GM12801 (cell line): Measurements from ENCODE around the gene CACNA2D3.

ENCODE experiments used
- CTCF ChIP-seq: IDR thresholded peaks from one replicate; pipeline ENCODE4 v1.5.1; 2011; ENCODE audit warnings: control low read depth; ENCODE audit not compliant: insufficient read length; ENCODE audit errors: extremely low read depth

Gene CACNA2D3

DNA sequence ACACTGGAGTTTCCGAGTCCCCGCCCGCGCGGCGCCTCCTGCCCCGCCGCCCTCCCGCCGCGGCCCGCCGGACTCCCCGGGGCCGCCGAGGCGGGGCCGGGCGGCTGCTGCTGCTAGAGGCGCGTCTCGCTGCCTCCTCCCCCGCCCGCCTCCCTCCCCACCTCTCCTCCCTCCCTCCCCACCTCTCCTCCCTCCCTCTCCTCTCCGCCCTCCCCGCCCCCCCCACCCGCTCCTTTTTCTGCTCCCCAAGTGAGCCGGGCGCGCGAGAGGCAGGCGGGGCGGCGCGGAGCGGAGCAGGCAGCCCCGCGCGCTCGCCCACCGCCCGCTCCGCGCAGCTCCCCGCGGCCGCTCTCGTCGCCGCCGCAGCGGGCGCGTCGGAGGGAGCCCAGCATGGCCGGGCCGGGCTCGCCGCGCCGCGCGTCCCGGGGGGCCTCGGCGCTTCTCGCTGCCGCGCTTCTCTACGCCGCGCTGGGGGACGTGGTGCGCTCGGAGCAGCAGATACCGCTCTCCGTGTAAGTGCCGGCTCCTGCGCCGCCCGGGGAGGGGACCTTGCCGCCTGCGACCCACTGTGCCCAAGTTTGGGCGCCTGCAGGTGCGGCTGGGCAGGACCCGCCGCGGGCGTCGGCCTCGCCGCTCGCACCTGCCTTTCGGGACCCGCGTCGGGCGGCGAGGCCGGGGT, at the start of gene CACNA2D3:
Gene CACNA2D3 (plus strand): TSS at position 229 of the 679 bp plus-strand sequence.
- no peak for TF ChIP-seq CTCF

DNA sequence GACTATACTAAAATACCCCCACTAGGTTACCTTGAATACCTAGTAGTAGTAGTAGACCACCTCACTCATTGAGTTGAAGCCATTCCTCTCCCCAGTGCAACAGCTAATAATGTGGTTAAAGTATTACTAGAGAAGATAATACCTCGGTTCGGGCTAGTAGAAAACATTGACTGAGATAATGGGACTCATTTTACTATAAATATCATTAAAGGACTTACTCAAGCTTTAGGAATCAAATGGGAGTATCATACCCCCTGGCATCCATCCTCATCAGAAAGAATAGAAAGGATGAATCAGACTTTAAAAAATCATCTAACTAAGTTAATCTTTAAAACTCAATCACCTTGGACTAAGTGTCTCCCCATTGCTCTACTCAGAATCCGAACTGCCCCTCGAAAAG, 49.0 kb upstream of the CACNA2D3 start:
- no peak for TF ChIP-seq CTCF

DNA sequence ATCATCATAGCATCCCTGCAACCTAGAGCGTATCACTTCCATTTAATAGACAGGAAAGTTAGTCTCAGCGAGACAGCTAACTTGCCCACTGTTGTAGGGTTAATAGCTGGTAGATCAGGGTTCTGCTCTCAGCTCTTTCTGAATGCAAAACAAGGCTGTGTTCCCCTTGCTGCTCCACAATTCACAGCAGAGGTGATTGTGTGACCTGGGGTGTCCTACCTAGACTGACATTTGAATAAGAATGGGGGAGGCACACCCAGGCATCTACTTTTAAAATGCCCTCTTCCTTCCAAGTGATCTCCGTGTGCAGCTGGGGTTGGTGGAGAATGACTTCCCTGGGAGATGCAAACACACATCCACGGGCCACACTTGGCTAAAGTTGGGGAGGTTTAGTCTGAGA, 43.0 kb upstream of the CACNA2D3 start:
- no peak for TF ChIP-seq CTCF

- no peak for TF ChIP-seq CTCF
Observed at GRCh38 chr3:54079730-54080325, 42.5 kb upstream of the CACNA2D3 start.

- no peak for TF ChIP-seq CTCF
Observed at GRCh38 chr3:54083921-54084320, 38.4 kb upstream of the CACNA2D3 start.

GRCh38 chr3:54085936-54086335, 36.4 kb upstream of the CACNA2D3 start:
- no peak for TF ChIP-seq CTCF

DNA sequence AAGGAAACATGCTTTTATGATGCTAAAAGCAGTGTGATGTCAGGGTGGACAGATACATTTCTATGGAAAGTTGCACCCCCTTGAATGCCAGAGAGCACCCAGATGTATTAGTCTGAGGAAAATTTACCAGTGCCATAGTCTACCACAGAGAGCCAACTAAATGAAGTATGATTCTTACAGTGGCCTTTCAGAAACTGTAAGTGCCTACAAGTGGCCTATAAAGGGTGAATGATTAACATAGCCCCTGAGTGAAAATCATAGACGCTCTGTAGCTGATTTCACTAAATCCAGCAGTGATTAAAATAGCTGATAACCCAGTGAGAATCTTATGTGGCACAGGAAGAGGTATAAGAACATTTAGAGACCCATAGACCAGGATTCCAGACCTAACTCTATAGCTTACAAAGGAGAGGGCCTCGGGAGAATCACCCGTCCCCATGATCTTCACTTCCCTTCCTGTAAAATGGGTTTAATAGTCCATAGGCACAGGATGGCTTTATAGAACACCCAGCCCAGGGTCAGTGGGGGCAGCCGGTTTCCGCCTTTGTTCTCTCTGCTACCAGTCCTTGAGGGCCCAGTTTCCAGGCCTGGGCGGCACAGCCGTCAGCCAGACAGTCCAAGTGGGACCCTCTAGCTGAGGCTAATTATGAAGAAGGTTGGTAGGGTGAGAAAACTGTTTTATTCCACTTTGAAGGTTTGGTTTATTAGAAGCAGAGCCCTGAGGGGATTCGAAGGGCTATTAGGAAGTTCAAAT, 35.5 kb upstream of the CACNA2D3 start:
- TF ChIP-seq CTCF: no peak
